Glomerular endothelial cell (primary cell): ENCODE data around the gene PATE2. TPM values are rescaled to one million over a fixed set of nuclear protein-coding genes. Genes with fewer than 3 reads are reported as not detected.

Source experiments
- DNase-seq: peaks from one replicate; pipeline ENCODE4 v3.0.0-alpha.2; 2011; ENCODE audit warnings: low read depth, low spot score; ENCODE audit errors: extremely low read depth
- total RNA-seq: library from RNA; depleted of rRNA; stranded (reverse); fragments of >200 nt; gene quantifications from 2 replicates; pipeline ENCODE4 v1.2.3, GENCODE V29; 2015

PATE2 gene
- 0.93 TPM in 1 of 2 replicates, not detected in the other for total RNA-seq

DNA sequence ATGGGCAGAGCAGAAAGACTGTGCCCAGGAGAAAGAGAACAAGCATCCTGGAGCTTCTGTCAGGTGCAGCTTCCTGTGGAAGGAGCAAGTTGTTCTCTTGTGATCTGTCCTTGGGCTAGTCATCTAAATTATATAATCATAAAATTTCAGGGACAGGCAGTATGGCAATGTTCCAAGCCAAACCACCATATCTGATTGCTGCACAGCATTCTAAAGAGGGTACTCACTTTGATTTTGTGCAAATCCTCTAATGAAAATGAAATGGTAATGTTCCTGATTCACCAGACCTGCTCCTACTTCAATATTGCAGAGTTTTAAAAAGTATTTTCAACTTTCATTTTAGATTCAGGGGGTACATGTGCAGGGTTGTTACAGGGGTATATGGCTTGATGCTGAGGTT lies at the start of gene PATE2:
PATE2 (minus strand) TSS at position 101 of the 400 bp plus-strand sequence; CDS start at position 46, 55 bp downstream.
- DNase-seq: no peak

DNA sequence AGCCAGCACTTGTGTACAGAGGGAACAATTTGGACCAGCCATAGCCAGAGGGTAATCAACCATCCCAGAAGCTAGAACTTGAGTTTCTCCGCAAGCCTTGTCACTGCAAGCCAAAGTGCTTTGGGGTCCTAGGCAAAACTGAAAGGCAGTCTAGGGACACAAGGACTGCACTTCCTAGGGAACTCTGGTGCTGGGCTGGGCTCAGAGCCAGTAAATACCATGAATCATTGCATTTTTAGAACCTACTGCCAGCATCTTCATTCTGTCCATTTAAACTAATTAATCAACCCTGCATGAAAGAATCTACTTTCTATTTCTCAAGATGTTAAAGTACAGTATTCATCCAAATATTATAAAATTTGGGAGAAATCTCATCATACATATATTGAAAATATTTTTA lies 29.3 kb upstream of the PATE2 start:
- DNase-seq: no peak

GRCh38 chr11:125802387-125802786 lies 23.8 kb upstream of the PATE2 start:
- DNase-seq: no peak

DNA sequence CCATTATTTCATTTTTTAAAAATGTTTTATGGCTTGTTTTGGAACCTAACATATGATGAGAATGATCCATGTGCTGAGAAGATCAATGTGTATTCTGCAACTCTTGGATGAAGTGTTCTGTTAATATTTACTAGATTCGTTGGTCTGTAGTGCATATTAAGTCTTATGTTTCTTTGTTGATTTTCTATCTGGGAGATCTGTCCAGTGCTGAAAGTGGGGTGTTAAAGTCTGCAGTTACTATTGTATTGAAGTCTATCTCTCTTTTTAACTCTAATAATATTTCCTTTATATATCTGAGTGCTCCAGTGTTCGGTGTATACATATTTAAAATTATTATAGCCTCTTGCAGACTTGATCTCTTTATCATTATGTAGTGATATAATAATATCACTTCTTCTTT lies 21.2 kb upstream of the PATE2 start:
- DNase-seq: no peak

DNA sequence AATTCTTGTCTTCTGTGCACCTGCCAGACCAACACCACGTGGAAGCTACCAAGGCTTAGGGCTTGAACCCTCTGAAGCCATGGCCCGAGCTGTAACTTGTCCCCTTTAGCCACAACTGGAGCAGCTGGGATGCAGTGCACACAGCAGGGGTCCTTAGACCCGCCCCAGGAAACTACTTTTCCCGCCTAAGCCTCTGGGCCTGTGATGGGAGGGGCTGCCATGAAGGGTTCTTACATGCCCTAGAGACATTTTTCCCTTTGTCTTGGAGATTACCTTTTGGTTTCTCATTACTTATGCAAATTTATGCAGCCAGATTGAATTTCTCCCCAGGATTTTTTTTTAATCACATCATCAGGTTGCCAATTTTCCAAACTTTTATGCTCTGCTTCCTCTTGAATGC lies 19.0 kb upstream of the PATE2 start:
- DNase-seq: no peak

DNA sequence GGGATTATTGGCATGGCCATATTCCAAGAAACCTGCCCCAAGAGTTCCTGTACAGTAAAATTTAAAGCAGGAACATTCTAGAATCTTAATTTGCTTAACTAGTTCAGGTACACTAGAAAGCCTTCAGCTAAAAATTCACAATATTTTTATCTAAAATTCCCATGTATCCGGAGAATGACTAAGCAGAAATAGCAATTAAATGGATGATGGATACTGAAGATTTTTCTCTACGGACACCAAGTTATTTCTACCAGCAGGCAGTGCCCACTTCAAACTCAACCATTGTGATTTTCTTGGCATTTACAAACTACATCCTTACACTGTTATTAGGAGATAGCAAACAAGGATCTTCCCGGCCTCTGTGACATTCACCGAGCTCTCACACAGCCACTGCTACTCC lies 12.2 kb upstream of the PATE2 start:
- no peak for DNase-seq

GRCh38 chr11:125787827-125788226 lies 9.2 kb upstream of the PATE2 start, which contains the start of gene PATE3:
PATE3 (plus strand) TSS chr11:125788127; CDS start chr11:125788152, 25 bp downstream.
- no peak for DNase-seq

DNA sequence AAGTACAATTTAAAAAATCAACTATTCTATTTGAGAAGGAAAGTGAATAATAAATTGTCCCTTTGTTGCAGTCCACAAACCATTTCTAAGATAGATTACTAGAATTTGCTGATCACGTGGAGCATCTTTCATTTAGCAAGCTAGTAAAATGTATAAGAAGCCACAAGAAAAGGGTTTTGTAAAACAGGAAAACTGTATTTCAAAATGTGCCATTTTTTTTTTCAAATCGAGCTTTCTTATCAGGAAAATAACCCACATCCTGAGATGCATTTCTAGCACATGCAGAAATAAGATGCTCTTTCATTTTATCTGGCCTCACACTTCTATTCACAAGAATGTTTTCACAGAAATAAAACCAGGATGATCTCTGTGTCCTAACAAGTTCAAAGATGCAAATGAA lies 6.0 kb upstream of the PATE2 start:
- no peak for DNase-seq

DNA sequence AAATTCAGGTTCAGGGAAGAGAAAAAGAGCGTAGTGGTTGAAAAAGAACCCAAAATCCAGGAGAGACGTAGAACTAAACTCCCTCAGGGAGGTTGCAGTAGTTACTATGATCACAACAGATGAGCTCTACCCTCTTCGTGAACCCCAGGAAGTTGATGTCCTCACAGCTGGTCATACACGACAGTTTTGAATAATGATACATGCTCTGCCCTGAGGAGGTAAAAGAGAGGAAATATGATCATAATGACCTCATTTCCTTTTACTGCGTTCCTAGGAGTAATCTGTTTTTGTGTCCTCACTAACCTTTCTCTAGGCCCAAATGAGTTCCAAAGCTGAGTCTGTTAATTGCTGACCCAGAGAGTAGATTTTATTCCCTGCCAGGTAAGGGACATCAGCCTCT lies 1.3 kb downstream of the PATE2 start:
- DNase-seq: peak; percentile 45

DNA sequence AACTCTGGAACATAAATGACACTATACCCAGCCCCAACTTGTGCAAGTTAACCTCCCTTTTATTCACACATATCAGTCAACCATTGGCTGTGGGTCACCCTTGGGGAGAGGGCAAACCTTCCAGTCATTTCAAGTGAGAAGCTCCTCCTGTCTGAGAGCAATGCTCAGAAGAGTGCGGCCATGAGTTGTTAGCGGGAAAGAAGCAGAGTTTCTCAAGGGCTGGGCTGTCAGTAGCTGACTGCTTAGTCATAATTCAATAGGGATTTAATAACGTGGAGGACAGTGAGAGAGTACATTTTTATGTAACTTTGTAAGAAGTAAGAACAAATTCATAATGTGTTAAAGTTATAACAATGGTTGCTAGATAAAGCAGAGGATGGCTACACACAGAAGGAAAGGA lies 5.1 kb downstream of the PATE2 start:
- no peak for DNase-seq

DNA sequence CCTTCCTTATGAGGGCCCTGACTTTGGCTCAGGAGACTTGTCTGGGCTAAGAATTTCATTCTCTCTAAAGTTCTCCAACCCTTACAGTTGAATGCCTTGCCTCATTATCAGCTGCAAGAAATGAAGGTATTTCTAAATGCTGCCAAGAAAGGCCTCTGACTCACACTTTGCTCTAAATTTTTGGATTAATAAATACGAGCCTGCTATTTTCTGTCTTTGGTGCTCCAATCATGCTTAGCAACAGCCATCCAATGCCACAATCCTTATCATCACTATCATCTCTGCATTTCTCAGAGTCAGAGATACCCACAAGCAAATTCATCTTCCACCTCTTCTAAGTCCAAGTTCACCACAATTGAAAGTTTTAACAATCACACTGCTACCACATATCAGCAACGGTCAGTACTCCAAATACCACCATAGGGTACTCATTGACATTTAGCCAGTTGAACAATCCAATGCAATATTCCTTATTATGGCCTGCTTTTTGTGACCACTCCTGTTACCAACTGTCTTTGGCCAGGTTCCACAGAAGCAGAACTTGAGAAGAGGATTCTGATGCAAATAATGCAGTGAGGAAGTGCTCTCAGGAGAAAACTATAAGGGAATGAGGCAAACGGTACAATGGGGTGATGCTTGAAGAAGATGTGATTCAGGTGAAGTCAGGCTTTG lies 5.7 kb downstream of the PATE2 start:
- DNase-seq: peak; percentile 9

DNA sequence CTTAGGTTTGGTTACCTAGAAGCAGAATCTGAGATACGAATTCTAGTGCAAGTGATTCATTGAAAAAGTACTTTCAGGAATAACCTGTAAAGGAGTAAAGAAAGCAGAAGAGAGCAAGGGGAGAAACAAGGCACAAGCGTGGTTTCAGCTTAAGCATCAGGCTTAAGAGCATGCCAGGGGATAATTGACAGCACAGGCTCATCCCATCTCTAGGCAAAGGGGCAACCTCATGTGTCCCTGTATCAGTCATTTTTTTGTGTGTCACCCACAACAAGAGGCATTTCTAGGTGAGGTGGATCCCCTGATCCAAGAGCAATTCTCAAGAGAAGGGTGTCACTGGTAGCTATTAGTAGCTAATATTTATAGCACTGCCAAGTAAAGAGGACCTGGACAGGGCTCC lies 8.0 kb downstream of the PATE2 start:
- DNase-seq: no peak

- DNase-seq: no peak
Observed at GRCh38 chr11:125768336-125769046, 10.1 kb downstream of the PATE2 start.

- DNase-seq: no peak
Observed at GRCh38 chr11:125766251-125766650, 12.4 kb downstream of the PATE2 start.

DNA sequence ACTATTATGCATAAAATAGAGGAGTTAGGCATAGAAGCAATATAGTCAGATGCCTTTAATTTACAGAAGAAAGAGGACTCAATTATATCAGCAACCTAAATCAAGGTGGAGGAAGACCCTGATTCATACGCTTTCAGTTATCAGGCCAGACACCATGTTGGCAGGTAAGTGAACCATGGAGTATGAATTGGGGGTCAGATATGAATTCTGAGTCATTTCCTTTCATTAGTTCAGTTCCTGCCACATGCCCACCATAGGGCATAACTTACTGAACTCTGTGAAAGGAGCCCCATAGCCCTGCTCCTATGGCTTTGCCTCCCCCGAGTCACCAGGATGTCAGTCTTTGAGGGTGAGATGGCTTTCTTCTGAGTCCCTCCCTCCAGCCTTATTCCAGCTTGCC lies 15.1 kb downstream of the PATE2 start:
- DNase-seq: no peak

GRCh38 chr11:125762445-125762844 lies 16.2 kb downstream of the PATE2 start:
- DNase-seq: no peak

GRCh38 chr11:125756050-125756449 lies 22.6 kb downstream of the PATE2 start:
- DNase-seq: no peak

DNA sequence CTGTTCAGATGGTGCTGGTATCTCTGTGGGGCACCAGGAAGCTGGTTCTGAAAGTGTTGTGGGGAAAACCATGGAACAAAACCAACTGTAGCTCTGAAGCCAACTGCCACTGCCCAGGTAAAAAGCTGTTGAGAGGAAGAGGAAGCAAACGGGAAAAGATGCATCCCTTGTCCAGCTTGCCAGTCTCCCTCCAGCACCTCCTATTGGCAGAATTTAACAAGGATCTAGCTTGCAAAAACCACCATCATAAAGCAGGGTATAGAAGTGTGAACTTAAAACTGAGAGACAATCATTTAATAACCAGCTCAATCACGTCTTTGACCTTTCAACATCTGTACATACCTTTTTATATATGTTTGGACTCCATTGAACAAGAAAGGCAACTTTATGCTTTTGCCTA lies 28.0 kb downstream of the PATE2 start:
- DNase-seq: no peak

DNA sequence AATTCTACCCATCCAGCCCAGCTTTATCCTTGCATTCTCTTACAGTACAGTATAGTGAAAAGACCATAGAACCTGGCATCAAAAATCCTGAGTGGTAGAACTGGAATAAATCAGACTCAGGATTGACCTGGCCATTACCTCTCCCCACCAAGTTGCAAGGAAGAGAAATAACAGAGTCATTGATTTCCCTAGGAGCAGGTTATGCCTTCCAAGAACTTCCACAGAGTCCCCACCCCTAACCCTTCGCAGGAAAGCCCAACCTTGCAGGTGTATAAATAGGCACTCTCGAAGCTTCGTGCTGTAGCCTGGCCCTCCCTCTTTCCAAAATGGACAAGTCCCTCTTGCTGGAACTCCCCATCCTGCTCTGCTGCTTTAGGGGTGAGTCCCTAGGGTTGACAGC lies 32.6 kb downstream of the PATE2 start, which contains the start of gene PATE1:
PATE1 (plus strand) TSS at position 301 of the 400 bp plus-strand sequence; CDS start at position 327, 26 bp downstream.
- no peak for DNase-seq

- DNase-seq: no peak
Observed at GRCh38 chr11:125743681-125744080, 34.9 kb downstream of the PATE2 start.

- no peak for DNase-seq
Observed at GRCh38 chr11:125740617-125741016, 38.0 kb downstream of the PATE2 start.

DNA sequence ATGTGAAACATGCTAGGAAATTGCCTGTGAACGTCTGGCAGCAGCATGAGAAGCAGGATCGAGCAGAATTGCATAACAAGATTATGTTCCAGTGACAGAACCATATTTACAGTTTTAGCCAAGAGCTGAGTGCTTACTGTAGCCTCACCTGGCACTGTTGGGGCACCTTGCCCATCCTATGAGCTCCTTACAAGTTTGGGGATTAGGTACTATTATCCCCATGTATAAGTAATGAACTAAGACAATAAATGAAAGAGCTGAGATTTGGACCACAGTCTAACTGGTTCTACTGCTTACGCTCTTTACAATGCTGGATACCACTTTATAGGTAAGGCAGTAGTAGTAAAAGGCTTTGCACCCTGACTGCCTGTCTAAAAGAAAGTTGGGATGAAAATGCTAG lies 49.7 kb downstream of the PATE2 start:
- no peak for DNase-seq
